Suprapubic skin (tissue), 4 donors: ENCODE measurements around the gene CARMIL3. TPM values are rescaled to one million over a fixed set of nuclear protein-coding genes. Genes with fewer than 3 reads are reported as not detected.

ENCODE experiments used
- DNase-seq, 2 donors: peaks; one replicate each; pipeline ENCODE4 v3.0.0-alpha.2; 2019; ENCODE audit warnings: low spot score in 2 of 2
- H3K27ac ChIP-seq: fragments of 200-600 bp; sonication (generic); one replicate; pipeline ENCODE4 v1.5.1; 2019
- H3K27me3 ChIP-seq: fragments of 200-600 bp; sonication (generic); one replicate; pipeline ENCODE4 v1.5.1; 2019
- H3K36me3 ChIP-seq: fragments of 200-600 bp; sonication (generic); one replicate; pipeline ENCODE4 v1.5.1; 2019
- H3K4me1 ChIP-seq: fragments of 200-600 bp; sonication (generic); one replicate; pipeline ENCODE4 v1.5.1; 2019
- H3K4me3 ChIP-seq: fragments of 200-600 bp; sonication (generic); one replicate; pipeline ENCODE4 v1.5.1; 2019; ENCODE audit warnings: mild to moderate bottlenecking
- H3K9me3 ChIP-seq: fragments of 200-600 bp; sonication (generic); one replicate; pipeline ENCODE4 v1.5.1; 2019
- CTCF ChIP-seq, 2 donors: fragments of 200-600 bp in 1 of 2; fragments of 450-650 bp in 1 of 2; sonication (generic) in 1 of 2; IDR thresholded peaks; one replicate each; pipeline ENCODE4 v1.5.1; 2016 to 2019; ENCODE audit warnings: antibody characterized with exemption in 2 of 2, mild to moderate bottlenecking in 1 of 2, moderate library complexity in 1 of 2
- EP300 ChIP-seq: sonication (generic); formaldehyde crosslinking; IDR thresholded peaks from one replicate; pipeline ENCODE4 v1.6.1; 2017; ENCODE audit warnings: antibody characterized with exemption
- POLR2A ChIP-seq, 2 donors: fragments of 450-650 bp; IDR thresholded peaks; one replicate each; pipeline ENCODE4 v1.6.1; 2017; ENCODE audit warnings: antibody characterized with exemption in 2 of 2, mild to moderate bottlenecking in 2 of 2, moderate library complexity in 2 of 2
- POLR2AphosphoS5 ChIP-seq, 3 donors: sonication (generic); formaldehyde crosslinking; IDR thresholded peaks; one replicate each; pipeline ENCODE4 v1.6.1; 2017; ENCODE audit warnings: antibody characterized with exemption in 3 of 3
- WGBS: methylation state at CpG from one replicate; pipeline ENCODE4 v1.1.5; 2018; 5-methylcytosine and 5-hydroxymethylcytosine counted together
- total RNA-seq, 4 donors: library from RNA; depleted of rRNA; stranded (reverse); fragments of >200 nt; gene quantifications; one replicate each; pipeline ENCODE4 v1.1.0, GENCODE V29; 2016

Gene CARMIL3
- total RNA-seq, 4 donors from 2014 or later = 5.9 to 11.2 (median 7.7) TPM

GRCh38 chr14:24071144-24071697 lies 19.4 kb downstream of the CARMIL3 start, which contains the start of gene CPNE6:
Gene CPNE6, plus strand, starts transcription at chr14:24071562. Its CDS starts 1,375 bp downstream, at chr14:24072937.
- WGBS = 34% methylated on average over 9 of the region's 19 CpGs

DNA sequence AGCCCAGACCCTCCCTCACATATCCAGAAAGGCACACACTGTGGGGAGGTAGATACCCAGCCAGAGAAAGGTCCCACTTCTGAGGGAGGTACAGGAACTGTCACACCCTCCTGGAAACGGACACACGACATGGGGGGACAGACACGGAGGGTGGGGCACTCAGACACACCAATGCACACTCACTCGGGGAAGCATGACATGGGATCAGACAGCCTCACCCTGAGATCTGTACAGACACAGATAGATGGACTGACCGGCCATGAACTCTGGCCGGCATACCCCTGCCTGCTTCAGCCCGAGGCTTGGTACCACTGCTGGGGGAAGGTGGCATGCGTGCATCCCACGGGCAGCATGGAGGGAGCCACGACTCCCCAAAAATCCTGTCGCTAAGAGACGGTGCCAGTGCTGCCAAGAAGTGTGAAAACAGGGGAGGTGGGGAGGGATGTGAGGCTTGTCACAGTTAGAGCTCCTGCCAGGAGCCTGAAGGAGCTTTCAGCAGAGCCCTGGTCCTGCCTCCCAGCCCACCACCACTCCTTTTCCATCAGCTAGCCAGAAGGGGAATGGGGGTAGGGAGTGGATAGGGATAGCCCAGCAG lies 20.1 kb downstream of the CARMIL3 start:
- Histone ChIP-seq H3K36me3 (no peaks in the 10 kb centered on the region), H3K4me1 (peaks cover 7% of the 10 kb centered on the region), H3K9me3 (no peaks in the 10 kb centered on the region), H3K27me3 (peaks cover 8% of the 10 kb centered on the region), H3K27ac (no peak overlapping the region), H3K4me3 (no peak overlapping the region)
- TF ChIP-seq CTCF (IDR thresholded peaks at IDR 0.05) (no peak), EP300 (no peak), POLR2AphosphoS5 (IDR thresholded peaks at IDR 0.05) (no peak)
- 37% methylated on average over 10 of the region's 12 CpGs for WGBS
- DNase-seq = no peak

More at GRCh38 chr14:24071144-24071697, 19.4 kb downstream of the CARMIL3 start, which contains the start of gene CPNE6:
- H3K36me3 ChIP-seq = no peaks in the 10 kb centered on the region
- no peak within 1 kb of the TSS for H3K27ac ChIP-seq
- no peak for DNase-seq
- TF ChIP-seq EP300 (no peak), CTCF (IDR thresholded peaks at IDR 0.05) (no peak), POLR2AphosphoS5 (IDR thresholded peaks at IDR 0.05) (no peak), POLR2A (IDR thresholded peaks at IDR 0.05) (no peak)
- no peaks in the 10 kb centered on the region for H3K9me3 ChIP-seq
- H3K4me1 ChIP-seq = peaks cover 7% of the 10 kb centered on the region
- no peak within 1 kb of the TSS for H3K4me3 ChIP-seq
- peaks cover 8% of the 10 kb centered on the region for H3K27me3 ChIP-seq

GRCh38 chr14:24072436-24072835 lies 20.6 kb downstream of the CARMIL3 start:
- no peak overlapping the region for H3K27ac ChIP-seq
- H3K9me3 ChIP-seq = no peaks in the 10 kb centered on the region
- H3K36me3 ChIP-seq = no peaks in the 10 kb centered on the region
- no peak for DNase-seq
- no peak overlapping the region for H3K4me3 ChIP-seq
- H3K27me3 ChIP-seq = peaks cover 8% of the 10 kb centered on the region
- H3K4me1 ChIP-seq = peaks cover 7% of the 10 kb centered on the region
- 43% methylated on average over 6 of the region's 7 CpGs for WGBS
- no peak for TF ChIP-seq POLR2AphosphoS5 (IDR thresholded peaks at IDR 0.05)

DNA sequence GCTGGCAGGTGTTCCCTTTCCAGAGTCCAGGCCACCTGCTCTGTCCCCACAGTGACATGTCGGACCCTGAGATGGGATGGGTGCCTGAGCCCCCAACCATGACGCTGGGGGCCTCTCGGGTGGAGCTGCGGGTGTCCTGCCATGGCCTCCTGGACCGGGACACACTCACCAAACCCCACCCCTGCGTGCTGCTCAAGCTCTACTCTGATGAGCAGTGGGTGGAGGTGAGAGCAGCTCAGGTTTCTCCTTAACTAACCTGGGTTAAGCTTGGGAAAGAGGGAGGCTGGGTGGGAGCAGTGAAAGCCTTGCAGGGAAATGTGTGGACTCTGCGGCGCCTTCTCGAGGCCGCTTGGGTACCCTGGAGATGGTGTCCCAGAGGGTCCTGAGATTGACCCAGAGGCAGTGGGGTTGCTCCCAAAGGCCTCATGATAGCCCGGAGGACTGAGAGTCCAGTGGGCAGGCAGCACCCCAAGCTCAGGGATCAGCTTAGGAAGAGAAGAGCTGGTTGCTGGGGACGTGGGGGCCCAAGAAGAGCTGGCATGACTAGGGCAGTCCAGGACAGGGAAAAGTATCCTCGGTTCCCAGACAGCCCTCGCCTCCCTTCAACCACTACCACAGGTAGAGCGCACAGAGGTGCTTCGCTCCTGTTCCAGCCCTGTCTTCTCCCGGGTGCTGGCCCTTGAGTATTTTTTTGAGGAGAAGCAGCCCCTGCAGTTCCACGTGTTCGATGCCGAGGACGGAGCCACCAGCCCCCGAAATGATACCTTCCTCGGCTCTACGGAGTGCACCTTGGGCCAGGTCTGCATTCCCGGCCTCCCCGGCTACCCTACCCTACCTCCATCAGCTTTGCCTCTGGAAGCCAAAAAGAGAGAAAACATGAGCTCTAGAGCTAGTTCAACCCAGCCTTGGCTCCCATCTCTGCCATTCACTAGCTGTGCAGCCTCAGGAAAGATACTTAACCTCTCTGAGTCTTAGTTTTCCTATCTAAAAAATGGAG lies 21.4 kb downstream of the CARMIL3 start:
- no peak overlapping the region for H3K27ac ChIP-seq
- 79% methylated on average over 25 of the region's 26 CpGs for WGBS

More for the DNA sequence above, 21.4 kb downstream of the CARMIL3 start:
- no peak overlapping the region for H3K4me3 ChIP-seq
- no peaks in the 10 kb centered on the region for H3K36me3 ChIP-seq
- no peaks in the 10 kb centered on the region for H3K9me3 ChIP-seq
- peaks cover 8% of the 10 kb centered on the region for H3K27me3 ChIP-seq
- TF ChIP-seq POLR2A (IDR thresholded peaks at IDR 0.05) (no peak), EP300 (no peak), POLR2AphosphoS5 (IDR thresholded peaks at IDR 0.05) (no peak), CTCF (IDR thresholded peaks at IDR 0.05) (no peak)
- no peak for DNase-seq
- peaks cover 7% of the 10 kb centered on the region for H3K4me1 ChIP-seq
